ENCODE results near the gene ABCC8. TPM values are rescaled to one million over a fixed set of nuclear protein-coding genes. Genes with fewer than 3 reads are reported as not detected.

Gene ABCC8
- polyA plus RNA-seq, 1 donor, result 1.2 TPM

GRCh38 chr11:17351172-17351509 is 125.5 kb downstream of the ABCC8 start:
- DNase-seq, result peak; percentile 5

DNA sequence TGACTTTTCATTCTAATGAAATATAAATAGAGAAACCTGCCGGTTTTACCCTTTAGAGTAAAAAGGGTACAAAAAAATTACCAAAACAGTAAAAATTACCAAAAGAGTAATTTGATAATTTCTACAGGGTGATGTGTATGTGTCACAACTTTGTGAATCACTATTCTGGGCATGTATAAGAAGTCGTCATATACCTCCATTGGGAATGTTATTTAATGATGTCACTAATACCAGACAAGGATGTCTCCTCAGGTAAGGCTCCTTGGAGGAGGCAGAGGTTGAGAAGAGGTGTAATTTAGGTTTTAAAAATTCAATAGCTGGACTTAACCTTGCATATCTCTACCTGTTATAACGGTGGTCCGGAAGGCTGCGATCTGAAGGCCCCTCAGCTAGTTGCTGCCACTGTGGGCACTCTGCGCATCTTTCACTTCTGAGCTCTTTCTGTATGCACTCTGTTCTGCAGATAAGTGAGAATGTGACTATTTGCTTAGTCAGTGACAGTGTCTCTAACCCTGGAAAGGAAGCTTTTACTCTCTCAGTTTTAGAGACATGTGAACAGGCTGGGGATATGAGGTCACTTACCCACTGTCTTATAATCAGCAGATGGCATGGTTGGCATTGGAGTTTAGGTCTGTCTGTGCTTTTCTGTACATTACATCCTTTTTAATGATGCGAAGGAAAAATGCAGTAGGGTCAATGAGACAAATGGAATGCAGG is 126.0 kb downstream of the ABCC8 start:
- no peak for DNase-seq

DNA sequence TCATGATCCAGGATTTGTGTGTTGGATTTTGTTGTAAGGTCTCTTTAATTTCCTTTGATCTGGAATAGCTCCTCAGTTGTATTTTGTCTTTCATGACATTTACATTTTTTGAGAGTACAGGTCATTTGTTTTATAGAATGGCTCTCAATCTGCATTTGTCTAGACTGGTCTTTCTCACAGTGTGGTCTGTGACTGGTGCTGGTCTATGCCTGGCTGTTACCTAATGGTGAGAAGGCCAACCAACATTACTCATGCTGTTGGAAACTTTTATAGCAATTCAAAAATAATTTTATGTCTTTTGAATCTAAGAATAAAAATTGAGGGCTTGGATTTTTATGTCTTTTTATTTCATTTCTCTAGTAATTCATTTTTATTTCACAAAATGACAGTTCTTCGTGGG is 129.0 kb downstream of the ABCC8 start:
- DNase-seq, result no peak

DNA sequence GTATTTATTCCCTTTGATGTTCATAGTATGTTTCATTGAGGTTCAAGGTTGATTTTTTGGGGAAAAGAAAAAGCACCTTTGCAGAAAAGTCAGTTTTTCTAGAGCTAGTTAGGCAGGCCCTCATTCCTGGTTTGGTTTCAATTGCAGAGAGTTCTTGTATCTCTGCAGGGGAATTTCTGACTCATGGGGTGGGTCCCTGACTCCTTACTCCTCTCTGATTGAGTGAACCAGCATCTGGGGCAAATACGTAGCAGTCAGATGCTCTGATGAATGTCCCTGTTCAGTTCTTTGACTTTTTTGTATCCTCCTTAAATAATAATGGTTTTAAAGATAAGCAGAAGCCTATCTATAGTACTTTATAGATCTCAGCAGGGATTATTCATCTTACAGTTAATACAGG is 132.7 kb downstream of the ABCC8 start:
- no peak for DNase-seq

DNA sequence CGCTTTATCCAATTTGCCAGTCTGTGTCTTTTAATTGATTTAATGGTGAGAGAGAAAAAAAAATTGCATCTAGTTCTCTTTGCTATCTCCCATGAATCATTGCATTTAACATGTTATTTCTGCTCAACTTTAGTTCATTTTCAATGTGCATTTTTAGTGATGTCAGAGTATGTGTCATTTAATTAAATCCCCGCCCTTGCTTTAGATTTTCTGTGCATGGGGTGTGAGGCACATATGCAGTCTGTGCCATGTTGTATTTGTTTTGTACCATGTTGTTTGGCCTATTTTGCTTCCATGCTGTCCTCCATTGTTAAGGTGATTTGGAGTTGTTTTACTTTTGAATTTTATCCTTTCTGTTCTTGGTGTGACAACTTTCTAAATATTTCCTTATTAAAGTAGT is 133.4 kb downstream of the ABCC8 start:
- no peak for DNase-seq

Other genes with a start within 250 kb of the ABCC8 start
- 90.5 TPM for gene NUCB2, start 200.1 kb downstream of the ABCC8 start, polyA plus RNA-seq (ENCODE audit: insufficient read length)
- 2.3 TPM for gene NCR3LG1, start 125.0 kb downstream of the ABCC8 start, polyA plus RNA-seq (ENCODE audit: insufficient read length)
- gene KCNJ11, start 88.2 kb downstream of the ABCC8 start, polyA plus RNA-seq (ENCODE audit: insufficient read length), result 2.6 TPM
- gene USH1C, start 67.6 kb upstream of the ABCC8 start, polyA plus RNA-seq (ENCODE audit: insufficient read length), result 81.8 TPM
- 0.83 TPM for gene OTOG, start 70.4 kb upstream of the ABCC8 start, polyA plus RNA-seq (ENCODE audit: insufficient read length)
- gene MYOD1, start 242.7 kb upstream of the ABCC8 start, polyA plus RNA-seq (ENCODE audit: insufficient read length), result not detected